Mucosa of stomach (tissue), 1 donor: ENCODE measurements around the gene TRIM23.

ENCODE experiments used
- H3K27me3 ChIP-seq: one replicate; pipeline ENCODE4 v1.7.0; 2013; ENCODE audit warnings: mild to moderate bottlenecking, low read length; ENCODE audit not compliant: control insufficient read depth, insufficient read depth
- H3K36me3 ChIP-seq: one replicate; pipeline ENCODE4 v1.7.0; 2013; ENCODE audit warnings: low read length; ENCODE audit not compliant: control insufficient read depth, insufficient read depth
- H3K4me1 ChIP-seq: one replicate; pipeline ENCODE4 v1.7.0; 2013; ENCODE audit warnings: mild to moderate bottlenecking, low read length; ENCODE audit not compliant: control insufficient read depth, insufficient read depth
- H3K4me3 ChIP-seq: one replicate; pipeline ENCODE4 v1.7.0; 2013; ENCODE audit warnings: low read length
- H3K9ac ChIP-seq: one replicate; pipeline ENCODE4 v1.7.0; 2013; ENCODE audit warnings: mild to moderate bottlenecking, low read length, moderate library complexity
- H3K9me3 ChIP-seq: one replicate; pipeline ENCODE4 v1.7.0; 2013; ENCODE audit warnings: mild to moderate bottlenecking, low read length, moderate library complexity; ENCODE audit not compliant: control insufficient read depth
- donor health status: Pancreatic carcinoma.

TRIM23 gene

DNA sequence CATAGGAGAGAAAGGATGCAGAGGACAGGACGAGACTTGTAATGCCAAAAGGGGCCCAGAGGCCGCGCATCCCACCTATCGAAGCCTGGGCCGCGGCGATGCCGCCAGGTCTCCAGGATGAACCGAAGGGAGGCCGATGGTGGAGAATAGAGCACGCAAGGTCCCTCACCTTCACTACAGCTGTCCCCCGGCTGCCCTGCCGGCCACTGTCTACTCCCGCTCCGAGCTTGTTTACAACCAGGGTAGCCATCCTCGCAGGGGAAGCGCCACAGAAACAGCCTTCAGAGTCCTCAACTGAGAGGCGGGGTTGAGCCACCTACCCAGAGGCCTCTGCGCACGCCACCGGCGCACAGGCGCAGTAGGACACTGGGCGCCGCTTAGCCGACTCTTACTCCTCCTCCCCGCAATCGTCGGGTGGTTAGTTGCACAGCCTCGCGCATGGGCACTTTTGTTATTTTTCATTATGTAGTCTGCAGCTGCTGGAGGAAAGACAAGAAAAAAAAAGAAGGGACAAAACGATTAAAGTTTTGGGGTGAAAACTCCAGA, at the start of gene TRIM23:
Gene TRIM23, minus strand, starts transcription at position 309 of the 546 bp plus-strand sequence. Its CDS starts 59 bp downstream, at position 250.
- Histone ChIP-seq H3K9ac (peak within 1 kb of the TSS; percentile 90), H3K4me1 (peaks cover 12% of the 10 kb centered on the region), H3K4me3 (peak within 1 kb of the TSS; percentile 97), H3K27me3 (no peaks in the 10 kb centered on the region), H3K9me3 (no peaks in the 10 kb centered on the region), H3K36me3 (no peaks in the 10 kb centered on the region)

DNA sequence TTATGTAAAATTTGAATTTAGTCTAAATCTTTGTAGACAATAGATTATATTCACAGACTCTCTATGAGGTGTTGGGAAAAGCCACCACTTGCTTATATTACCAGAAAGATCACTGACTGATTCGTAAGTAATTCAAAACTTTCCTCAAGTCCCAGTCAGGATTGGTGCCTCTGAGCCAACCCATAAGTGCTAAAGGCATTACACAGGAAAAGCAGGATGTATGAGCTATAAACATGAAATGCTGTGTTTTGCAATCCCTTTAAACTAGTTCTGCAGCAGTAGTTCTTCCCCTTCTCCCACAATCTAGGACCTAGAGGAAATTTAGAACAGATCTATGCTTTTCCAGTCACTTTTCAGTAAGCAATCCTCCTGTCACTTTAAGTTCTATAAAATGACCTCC, 48.7 kb upstream of the TRIM23 start:
- Histone ChIP-seq H3K36me3 (no peaks in the 10 kb centered on the region), H3K9me3 (no peaks in the 10 kb centered on the region), H3K4me3 (no peak overlapping the region), H3K27me3 (no peaks in the 10 kb centered on the region), H3K4me1 (no peaks in the 10 kb centered on the region), H3K9ac (no peak overlapping the region)

DNA sequence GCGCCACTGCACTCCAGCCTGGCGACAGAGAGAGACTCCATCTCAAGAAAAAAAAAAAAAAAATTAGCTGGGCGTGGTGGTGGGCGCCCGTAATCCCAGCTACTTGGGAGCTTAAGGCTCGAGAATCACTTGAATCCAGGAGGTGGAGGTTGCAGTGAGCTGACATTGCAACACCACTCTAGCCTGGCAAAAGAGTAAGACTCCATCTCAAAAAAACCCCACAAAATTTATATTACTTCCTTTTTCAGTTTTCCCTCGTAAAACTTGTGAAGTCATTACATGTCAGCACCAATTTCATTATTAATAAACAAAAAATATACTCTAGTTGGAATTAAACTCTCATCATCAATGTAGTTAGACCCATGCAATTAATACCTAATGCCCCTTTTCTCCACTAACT, 44.6 kb upstream of the TRIM23 start:
- Histone ChIP-seq H3K4me1 (no peaks in the 10 kb centered on the region), H3K9me3 (no peaks in the 10 kb centered on the region), H3K9ac (no peak overlapping the region), H3K36me3 (no peaks in the 10 kb centered on the region), H3K4me3 (no peak overlapping the region), H3K27me3 (no peaks in the 10 kb centered on the region)

DNA sequence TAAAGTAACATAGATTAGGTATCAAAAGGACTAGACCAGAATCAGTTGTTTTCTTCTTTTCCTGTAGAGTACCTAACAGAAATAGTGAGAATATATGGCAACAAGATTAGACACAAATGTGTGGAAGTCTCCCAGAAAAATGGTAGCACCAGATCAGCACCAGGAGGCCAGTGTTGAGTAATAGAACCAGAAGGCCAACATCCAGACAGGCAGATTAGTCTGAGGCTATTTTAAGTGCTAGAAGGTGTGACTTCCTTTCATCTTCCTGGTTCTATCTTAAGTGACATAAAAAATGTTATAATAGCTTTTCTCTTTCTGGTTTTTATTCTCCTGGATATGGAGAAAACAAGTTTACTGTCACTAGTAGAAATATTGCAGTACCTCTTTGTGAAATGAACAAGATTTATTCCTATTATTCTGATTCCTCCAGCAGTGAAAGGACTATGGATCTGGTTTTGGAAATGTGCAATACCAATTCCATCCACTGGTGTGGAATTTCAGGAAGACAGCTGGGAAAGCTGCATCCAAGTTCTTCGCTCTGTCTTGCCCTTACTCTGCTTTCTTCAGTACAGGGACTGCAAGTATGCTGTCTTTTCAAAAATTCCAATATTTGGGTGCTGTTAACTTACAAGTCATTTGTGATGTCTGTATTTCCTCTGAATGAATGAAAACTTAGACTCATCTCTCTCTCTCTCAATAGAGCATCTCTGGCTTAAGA, 39.8 kb upstream of the TRIM23 start:
- H3K36me3 ChIP-seq: no peaks in the 10 kb centered on the region
- no peak overlapping the region for H3K9ac ChIP-seq
- H3K27me3 ChIP-seq: no peaks in the 10 kb centered on the region
- no peaks in the 10 kb centered on the region for H3K4me1 ChIP-seq
- no peaks in the 10 kb centered on the region for H3K9me3 ChIP-seq
- no peak overlapping the region for H3K4me3 ChIP-seq

DNA sequence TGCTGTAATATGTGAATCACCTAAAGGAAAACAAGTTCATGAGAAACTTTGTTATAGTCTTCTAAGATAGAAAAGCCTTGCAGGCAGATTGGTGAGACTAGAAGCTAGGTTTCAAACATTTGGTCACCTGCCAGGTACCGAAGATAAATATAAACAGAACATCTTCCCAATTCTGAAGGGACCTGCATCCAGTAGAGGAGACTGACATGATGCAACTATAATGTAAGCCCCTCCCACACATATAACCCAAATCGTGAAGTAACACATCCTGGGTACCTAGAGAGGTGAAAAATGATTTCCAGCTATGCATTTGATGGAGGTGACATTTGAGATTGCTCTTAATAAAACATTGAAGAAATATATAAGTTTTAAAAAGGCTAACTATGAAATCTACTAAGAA, 30.6 kb upstream of the TRIM23 start:
- Histone ChIP-seq H3K4me3 (no peak overlapping the region), H3K36me3 (no peaks in the 10 kb centered on the region), H3K9ac (no peak overlapping the region), H3K9me3 (no peaks in the 10 kb centered on the region), H3K27me3 (no peaks in the 10 kb centered on the region), H3K4me1 (no peaks in the 10 kb centered on the region)

DNA sequence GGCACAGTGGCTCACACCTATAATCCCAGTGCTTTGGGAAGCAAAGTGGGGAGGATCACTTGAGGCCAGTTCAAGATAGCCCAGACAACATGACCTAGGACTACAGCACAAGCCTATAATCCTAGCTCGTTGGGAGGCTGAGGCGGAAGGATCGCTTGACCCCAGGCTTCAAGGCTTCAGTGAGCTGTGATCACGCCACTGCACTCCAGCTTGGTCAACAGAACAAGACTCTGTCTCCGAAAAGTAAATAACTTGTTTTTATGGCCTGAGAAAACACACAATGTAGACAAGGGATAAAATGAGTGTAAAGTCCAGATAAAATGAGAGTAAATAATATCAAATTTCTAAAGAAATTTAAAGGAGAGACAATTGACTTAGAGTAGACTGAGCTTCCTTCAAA, 27.0 kb upstream of the TRIM23 start:
- Histone ChIP-seq H3K27me3 (no peaks in the 10 kb centered on the region), H3K4me1 (no peaks in the 10 kb centered on the region), H3K9ac (no peak overlapping the region), H3K9me3 (no peaks in the 10 kb centered on the region), H3K36me3 (no peaks in the 10 kb centered on the region), H3K4me3 (no peak overlapping the region)

DNA sequence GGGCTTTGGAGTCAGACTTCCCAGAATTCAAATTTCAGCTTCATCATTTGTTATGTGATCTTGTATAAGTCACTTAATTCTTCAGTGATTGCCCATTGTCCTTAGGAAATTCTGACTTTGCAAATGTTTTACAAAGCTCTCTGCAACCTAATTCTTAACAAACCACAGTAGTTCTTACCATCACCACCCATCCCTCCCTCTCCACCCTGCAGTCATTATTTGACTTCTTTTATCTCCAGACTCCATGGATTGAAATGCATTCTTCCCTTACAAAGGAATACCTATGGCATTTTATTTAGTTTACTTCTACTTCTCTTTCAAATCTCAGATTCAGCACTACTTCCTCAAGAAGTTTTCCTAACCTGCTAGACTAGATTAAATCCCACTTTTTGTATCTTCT, 23.8 kb upstream of the TRIM23 start:
- H3K4me3 ChIP-seq: no peak overlapping the region
- no peak overlapping the region for H3K9ac ChIP-seq
- no peaks in the 10 kb centered on the region for H3K9me3 ChIP-seq
- no peaks in the 10 kb centered on the region for H3K4me1 ChIP-seq
- no peaks in the 10 kb centered on the region for H3K27me3 ChIP-seq
- H3K36me3 ChIP-seq: no peaks in the 10 kb centered on the region

DNA sequence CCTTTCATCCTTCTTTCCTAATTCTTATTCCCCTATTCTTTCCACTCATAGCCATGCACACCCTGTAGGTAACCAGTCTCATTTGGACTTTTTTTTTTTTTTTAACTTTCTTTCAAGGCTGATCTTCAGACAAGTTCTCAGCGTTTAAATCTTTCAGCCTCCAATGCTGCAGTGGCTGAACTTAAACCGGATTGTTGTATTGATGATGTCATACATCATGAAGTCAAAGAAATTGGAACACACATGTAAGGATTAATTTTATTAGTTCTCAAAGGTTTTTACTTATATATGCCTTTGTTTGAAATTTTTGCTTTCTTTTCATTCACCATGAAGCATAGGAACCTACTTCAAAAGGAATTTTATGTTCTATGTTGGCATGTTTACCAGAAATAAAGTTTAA, 22.8 kb upstream of the TRIM23 start:
- H3K4me1 ChIP-seq: no peaks in the 10 kb centered on the region
- no peaks in the 10 kb centered on the region for H3K27me3 ChIP-seq
- no peak overlapping the region for H3K4me3 ChIP-seq
- H3K36me3 ChIP-seq: no peaks in the 10 kb centered on the region
- H3K9ac ChIP-seq: no peak overlapping the region
- no peaks in the 10 kb centered on the region for H3K9me3 ChIP-seq

DNA sequence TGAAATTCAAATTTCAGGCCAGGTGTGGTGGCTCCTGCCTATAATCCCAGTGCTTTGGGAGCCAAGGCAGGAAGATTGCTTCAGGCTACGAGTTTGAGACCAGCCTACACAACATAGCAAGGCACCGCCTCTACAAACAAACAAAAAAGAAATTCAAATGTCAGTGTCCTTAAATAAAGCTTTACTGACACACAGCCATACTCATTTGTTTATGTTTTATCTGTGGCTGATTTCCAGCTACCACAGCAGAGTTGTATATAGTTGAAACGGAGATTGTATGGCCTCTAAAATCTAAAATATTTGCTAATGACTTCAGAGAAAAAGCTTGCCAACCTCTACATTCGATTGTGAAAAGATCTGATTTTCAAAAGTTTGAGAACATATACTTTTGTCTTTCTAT, 16.1 kb upstream of the TRIM23 start:
- Histone ChIP-seq H3K27me3 (no peaks in the 10 kb centered on the region), H3K4me1 (no peaks in the 10 kb centered on the region), H3K4me3 (no peak overlapping the region), H3K36me3 (no peaks in the 10 kb centered on the region), H3K9ac (no peak overlapping the region), H3K9me3 (no peaks in the 10 kb centered on the region)

DNA sequence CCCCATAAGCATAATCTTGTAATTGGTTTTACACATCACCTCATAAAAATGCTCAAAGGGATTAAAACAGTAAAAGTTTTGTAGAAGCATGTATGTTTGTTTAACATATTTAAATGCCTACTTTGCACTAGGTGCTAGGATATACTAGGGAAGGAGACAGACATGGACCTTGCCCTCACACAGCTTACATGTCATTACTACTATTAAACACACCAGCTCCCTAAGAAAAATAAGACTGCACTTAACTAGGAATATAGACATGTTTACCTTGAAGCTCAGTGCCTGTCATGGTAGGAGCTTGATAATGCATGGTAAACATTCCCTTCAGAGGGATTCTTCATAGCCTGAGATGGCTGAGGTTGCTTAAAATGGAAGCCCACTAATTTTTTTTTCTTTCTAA, 6.8 kb upstream of the TRIM23 start:
- peaks cover 2% of the 10 kb centered on the region for H3K4me1 ChIP-seq
- H3K36me3 ChIP-seq: no peaks in the 10 kb centered on the region
- no peaks in the 10 kb centered on the region for H3K27me3 ChIP-seq
- no peak overlapping the region for H3K9ac ChIP-seq
- no peak overlapping the region for H3K4me3 ChIP-seq
- H3K9me3 ChIP-seq: no peaks in the 10 kb centered on the region

DNA sequence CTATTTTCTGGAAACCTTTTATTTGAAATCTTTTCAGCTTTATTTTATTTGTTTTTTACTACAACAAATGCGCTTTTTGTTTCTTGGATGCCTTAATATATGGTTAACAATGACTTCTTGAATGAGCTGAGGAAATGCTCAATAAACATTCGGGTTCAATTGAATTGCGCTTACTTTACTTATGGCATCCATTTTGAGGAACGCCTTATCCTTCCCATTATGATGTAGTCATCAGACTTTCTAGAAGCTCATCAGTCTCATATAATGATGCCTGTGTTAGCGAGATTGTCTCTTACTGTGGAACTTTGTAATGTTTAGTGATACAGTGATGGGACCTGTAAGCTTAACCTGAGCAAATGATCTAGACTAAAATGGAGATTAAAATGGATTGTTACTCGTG, 1.6 kb upstream of the TRIM23 start:
- H3K9ac ChIP-seq: peak overlapping the region; percentile 90
- H3K4me3 ChIP-seq: peak overlapping the region; percentile 97
- H3K36me3 ChIP-seq: no peaks in the 10 kb centered on the region
- peaks cover 12% of the 10 kb centered on the region for H3K4me1 ChIP-seq
- no peaks in the 10 kb centered on the region for H3K9me3 ChIP-seq
- H3K27me3 ChIP-seq: no peaks in the 10 kb centered on the region

DNA sequence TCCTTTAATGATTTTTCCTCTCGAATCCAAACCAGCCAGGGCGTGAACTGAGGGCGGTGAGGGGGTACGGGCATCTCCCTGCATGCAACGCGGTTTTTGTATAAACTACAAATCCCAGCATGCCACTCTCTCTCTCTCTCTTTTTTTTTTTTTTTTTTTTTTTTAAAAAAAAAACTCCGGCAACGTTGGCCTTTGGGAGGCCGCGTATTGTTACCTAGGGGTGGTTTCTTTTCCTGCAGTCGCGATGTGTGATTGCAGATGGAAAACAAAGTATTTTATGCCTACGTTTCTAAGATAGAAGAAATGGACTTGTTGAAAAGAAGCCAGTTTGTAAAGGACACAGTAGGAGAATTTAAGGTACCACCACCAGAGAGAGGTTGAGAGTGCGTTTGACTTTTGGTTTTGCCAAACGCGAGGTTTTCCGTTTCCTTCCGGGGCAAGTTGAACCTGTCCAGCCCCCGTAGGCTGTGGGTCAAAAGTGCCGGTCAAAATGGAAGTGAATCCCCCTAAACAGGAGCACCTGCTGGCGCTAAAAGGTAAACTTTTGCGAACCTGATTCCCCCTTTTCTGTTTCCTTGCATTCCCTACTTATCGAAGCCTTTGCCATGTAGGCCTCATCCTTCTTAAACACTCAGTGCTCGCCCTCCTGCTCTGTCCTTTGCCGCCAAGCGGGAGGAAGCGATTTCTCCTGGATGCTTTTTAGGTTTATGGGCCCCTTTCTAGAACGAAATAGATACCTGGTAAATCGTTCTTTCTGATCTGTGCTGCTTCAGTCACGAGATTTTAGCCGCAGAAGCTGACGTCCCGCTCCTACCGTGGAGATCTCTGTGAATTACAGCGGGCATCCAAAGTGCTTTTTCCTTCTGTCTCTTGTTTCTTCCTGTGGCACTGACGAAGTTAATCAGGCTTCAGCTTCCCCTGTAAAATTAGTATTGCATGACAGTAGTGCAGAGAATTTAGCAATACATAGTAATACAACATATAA, 730 bp upstream of the TRIM23 start, which contains the start of the genes SHLD3 and TRAPPC13:
Gene SHLD3, plus strand, starts transcription at position 457 of the 985 bp plus-strand sequence. CDS start 4,561 bp downstream, outside the sequence.
Gene TRAPPC13, plus strand, starts transcription at position 457 of the 985 bp plus-strand sequence. Its CDS starts 34 bp downstream, at position 491.
- H3K27me3 ChIP-seq: no peaks in the 10 kb centered on the region
- peaks cover 12% of the 10 kb centered on the region for H3K4me1 ChIP-seq
- H3K36me3 ChIP-seq: no peaks in the 10 kb centered on the region
- peak within 1 kb of the TSS; percentile 97 for H3K4me3 ChIP-seq
- no peaks in the 10 kb centered on the region for H3K9me3 ChIP-seq
- peak within 1 kb of the TSS; percentile 90 for H3K9ac ChIP-seq
